Medulla oblongata (tissue), 1 donor: Measurements from ENCODE around the gene RUNX2.
A peak's percentile ranks its signal among the peaks of the same experiment; 100 is the strongest.

Experiments used
- DNase-seq: peaks from one replicate; pipeline ENCODE4 v3.0.0-alpha.2; 2015; ENCODE audit errors: extremely low spot score

Gene RUNX2

DNA sequence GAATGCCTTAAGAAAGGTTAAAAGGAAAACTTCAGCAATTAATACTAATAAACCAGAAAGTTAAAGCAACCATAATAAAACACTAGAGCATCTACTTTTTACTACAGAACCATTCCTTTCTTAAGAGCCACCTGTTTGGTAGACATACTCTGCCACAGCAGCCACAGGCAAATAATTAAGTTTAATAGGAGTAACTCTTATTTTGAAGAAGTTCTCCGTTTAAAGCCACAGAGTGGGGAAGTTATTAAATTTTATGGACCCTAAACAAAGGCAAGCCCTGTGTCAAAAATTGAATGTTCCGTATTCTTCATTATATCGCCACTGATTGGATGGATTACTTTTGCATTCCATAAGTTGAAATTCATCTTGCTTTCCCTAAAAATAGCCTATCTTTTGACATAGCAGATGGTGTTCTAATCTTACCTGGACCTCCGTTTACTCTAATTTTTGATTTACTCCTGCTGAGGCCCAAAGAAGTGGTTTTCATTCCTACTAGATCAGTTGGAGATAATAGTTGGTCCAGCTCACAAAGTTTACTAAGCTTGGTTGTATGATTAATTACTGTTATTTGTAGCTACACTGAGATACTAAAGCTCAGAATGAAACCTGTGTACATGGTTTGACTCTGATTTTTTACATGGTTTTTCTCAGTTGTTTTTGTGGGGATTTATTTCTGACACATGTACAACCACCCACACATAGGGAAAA is 190.0 kb downstream of the RUNX2 start:
- no peak for DNase-seq

DNA sequence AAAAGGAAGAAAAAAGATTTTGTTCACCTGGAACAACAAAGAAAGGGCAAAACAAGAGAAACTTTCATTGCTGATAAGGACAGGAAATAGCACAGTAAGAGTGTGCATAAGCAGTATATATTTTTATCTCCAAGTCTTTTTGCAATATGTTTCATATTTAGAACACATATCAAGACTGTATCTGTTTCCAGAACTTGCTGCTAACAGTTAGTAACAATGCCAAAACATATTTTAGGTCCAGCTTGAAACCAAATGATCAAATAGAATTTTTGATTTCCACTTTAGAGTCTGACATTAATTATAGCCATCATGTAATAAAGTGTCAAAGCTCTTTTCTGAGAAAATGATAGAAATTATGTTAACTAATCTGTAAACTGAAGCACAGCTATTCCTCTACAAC is 193.1 kb downstream of the RUNX2 start:
- no peak for DNase-seq

DNA sequence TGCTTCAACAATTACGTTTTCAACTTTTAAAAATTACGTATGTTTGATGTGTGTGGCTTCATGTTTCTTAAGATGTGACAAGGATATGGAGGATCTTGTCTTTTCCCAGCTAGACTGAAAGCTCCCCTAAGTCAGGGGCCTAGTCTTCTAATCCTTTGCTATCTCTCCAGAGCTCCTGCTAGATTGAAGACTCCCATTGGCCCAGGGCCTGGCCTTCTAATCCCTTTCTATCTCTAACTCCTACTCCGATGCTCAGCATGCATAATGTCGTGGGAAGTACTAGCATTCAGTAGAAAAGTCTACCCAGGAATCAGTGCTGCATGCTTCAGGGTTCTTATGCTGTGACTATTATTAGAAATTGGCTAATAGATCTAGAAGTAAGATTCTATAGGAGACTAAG is 194.4 kb downstream of the RUNX2 start:
- no peak for DNase-seq

DNA sequence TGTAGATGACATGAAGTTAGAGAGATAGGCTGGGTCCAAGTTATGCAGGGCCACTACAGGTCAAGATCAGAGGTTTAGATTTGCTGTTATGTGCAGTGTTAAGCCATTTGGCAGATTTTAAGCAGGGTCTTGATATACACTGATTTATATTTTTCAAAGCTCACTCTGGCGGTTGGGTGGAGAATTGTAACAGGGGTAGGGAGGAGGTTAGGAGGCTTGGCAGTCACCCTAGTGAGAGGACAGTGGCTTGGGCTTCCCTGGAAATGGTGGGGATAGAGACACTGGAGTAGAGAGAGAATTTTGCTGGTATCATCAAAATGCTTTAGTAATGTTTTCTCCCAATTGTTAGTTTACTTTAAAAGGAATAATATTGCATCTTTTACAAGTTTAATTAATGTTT is 199.1 kb downstream of the RUNX2 start:
- DNase-seq = no peak

DNA sequence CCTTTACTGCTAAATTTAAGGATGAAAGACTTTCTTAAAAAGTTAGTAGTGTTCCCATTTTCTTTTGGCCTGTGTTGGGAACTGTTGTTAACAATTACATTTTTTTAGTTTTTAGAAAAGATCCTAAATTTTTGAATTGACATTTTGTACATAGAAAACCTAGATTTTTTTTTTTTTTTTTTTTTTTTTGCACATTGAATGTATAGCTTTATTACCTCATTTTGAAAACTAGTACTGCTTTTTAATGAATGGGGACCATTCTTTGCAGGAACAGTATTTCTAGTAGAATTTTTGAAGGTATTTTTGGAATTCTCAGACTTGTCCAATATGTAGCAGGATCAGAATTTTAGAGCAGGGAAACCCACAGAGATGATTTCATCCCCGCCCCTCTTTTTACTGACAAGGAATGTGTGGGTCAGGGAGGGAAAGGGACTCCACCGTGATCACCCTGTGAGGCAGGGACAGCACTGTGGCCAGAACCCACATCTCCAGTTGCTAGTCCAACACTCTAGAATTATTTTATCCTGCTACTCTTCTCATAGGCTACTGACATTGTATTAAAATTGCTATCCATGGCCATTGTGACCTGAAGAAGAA is 204.0 kb downstream of the RUNX2 start:
- DNase-seq = no peak

DNA sequence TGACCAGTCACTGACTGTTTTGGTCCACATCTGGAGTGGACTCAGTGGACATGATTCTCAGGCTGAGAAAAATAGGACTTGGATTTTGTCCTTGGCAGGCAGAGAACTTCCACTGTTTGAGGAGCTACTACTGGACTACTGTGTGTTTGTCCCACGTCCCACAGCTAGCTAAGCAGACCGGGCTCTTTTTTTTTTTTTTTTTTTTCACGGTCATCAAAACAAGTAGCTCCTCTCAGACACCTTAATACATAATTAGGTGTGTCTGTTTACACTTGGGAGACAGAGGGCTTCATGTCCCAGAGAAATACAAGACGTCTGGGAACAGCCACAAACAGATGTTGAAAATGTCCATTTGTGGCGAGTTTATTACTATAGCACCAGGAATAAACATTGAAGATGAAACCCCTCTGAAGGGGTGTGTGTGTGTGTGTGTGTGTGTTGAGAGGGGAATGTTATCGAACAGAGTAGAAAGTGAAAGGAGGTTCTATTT is 204.6 kb downstream of the RUNX2 start:
- DNase-seq = peak; percentile 14

DNA sequence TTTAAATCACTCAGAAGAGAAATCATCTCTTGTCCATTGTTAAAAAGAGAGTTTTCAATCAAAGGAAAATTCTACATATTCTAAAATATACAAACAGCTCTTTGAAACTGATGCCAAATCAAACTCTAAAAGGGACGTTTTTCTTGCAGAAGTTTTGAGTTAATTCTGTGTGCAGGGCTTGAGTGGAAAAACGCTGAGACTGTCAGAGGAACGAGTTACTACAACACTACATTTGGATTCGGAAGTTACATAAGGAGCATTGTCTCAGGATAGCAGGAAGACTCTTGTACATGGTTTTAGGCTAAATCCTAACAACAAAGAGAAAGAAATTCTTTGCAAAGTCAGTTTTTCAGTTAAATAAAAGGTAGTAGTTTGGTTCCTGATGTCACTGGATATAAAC is 205.3 kb downstream of the RUNX2 start:
- peak; percentile 46 for DNase-seq

DNA sequence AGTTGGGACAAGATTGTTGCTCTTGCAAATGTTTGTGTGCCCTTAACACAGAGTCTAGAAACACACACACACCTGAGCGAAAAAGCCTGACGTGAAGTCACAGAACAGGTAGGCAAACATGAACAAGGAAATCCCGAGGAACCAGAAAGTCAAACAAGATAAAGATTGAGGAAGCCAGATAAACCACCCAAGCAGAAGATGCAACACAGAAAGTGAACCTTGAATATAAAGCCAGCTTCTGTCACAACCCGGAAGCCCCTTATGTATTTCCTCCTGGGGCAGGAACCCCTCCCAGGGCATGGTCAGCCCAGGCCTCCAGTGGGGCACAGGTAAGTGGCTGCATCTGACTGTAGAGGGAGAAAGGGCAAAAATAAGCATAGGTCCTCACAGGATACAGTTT is 207.8 kb downstream of the RUNX2 start:
- DNase-seq = no peak

DNA sequence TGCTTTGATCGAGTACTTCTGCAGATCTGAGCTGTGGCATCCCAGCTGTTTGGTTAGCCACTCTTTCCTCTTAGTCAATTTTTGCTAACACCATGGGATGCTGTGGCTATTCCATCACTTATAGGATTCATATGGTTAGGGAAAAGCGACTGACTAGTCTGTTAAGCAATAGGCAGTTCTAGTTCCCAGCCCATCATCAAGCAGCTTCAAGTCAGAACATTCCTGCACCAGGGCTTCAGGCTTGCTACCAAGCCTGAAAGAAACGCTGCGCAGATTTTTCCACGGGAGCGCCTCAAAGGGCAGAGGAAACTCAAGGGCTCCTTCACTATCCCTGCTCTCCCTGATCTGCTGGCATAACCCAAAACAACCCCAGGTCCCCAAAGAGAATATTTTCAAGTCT is 209.4 kb downstream of the RUNX2 start:
- no peak for DNase-seq

DNA sequence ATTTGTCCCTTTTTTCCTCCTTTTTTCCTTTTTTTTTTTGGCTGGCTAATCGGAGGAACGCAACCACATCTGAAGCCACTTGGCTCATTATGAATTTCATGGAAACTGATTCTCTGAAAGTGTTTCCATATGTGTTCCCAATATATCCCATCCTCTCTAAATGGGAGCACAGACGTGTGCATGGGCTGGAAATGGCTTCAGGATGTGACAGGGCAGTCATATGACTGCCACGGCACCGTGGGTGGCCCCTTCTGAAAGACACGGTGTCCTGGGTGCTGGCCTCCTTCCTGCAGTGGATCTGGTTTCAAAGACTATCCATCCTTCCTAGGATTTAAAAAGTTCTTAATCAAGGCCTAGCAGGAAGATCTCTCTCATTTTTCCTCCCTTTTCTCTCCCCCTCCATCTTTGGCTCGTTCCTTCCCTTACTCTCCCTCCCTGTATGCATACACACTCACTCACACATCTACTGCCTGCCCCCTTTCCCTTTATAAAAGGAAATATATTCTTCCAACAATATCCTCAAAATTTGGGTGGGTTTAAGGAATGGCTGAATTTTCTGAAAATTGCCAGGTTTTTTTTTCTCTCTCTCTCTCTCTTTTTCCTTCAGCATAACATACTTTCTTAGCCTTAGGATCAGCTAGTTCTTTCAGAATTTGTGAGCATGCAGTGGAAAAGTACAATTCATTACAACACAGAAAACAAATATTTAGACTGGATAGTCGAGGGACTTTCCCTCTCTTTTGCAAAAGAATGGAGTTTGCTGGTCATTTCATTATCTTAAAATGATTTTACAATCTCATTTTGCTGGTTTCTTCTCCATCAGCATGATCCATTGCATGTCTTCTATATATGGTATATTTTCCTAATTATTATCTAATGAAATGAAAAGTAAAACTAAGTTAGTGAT is 210.8 kb downstream of the RUNX2 start:
- no peak for DNase-seq

DNA sequence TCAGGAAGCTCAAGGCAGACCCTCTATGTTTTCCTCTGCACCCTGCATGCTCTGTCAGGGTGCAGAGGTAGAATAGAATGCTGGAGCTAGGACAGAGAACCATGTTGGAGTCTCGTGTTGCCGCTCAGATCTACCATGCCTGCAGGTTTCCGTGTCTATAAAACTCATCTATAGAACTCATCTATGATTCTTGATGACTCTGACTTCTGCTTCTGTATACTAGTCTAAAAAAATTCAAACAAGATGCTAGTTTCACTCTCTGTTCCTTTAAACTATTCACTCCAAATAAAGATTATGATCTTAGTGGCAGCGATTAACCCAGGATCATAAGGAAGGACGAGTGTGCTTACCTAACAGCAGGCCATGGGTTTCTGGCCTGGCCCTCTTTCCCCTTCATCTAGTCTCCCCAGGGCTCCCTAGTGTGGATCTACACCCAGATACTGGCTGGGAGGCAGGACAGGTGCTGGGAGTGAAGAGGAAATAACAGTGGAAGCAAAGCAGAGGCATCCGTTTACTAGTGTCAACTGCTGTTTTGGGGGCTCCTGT is 212.3 kb downstream of the RUNX2 start:
- peak; percentile 9 for DNase-seq

DNA sequence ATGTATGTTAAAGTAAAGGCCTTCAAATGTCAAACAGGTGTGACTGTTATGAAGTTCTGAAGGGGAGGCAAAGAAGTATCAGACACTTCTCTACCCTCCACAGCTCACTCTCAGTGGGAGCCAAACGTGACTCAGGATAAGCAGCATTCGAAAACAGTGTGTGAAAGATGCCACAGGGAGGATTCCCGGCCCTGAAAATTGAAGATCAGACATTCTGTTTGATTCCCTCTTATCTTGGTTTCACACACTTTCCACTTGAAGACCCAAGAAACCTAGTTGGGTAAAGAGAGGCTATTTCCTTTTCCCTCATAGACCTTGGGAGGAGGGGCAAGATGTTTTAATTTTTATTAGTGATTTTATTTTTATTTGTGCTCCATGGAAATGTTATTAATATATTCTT is 213.8 kb downstream of the RUNX2 start:
- DNase-seq = no peak

DNA sequence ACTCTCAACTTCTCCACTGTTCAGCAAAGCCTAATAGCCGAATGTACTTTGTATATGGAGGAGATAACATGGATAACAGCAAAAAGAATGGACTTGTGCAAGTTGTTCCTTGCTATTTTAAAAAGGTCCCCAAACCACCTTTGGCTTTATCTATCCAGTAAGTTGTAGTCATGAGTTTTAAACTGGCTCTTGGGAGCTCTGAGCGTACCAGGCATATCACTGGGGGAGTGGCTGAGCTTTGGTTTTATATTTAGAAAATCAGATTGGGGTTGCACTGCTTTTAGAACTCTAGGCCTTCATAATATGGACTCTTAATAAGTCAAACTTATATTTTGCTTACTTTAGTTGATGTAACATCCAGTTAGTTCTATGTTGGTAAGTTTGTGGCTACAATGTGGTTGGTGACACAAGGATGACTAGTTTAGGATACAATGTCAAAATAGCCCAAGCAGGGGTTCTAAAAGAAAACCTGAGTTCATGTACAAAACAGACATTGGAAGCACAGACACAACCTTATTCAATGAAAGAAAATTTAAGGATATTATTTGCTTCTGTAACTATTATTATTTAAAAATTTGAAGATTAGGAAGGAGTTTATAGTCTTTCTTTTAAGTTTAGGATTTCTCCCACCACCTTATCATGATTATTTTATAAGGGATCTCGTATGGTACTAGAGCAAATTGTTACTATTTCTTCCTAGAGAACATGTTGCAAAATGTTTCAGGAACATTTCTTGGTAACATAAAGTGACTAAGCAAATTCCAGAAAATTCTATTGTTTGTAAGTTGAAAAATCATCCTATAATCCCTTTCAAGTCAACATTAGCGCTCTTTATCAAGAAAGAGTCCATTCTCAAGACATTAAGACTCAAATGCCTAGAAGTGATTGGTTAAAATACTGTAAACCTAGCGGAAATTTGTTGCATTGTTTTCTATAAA is 215.4 kb downstream of the RUNX2 start:
- DNase-seq = no peak

DNA sequence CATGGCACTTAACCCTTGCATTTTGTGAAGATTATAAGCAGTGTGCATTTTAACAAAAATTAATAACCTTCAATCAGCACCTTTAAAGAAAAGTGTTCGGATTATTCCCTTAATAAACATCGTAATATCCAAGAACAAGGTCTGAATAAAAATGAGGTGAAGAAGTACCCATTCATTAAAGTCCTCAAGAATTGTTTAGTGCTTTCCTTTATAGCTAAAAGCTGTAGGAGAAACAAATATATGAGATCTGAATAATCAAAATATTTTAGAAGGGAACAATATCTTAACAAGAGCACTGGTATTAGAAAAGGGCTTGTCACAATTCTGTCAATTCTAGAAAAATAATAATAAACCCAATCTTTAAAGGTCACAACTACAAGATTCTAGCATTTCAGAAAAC is 217.3 kb downstream of the RUNX2 start:
- no peak for DNase-seq

DNA sequence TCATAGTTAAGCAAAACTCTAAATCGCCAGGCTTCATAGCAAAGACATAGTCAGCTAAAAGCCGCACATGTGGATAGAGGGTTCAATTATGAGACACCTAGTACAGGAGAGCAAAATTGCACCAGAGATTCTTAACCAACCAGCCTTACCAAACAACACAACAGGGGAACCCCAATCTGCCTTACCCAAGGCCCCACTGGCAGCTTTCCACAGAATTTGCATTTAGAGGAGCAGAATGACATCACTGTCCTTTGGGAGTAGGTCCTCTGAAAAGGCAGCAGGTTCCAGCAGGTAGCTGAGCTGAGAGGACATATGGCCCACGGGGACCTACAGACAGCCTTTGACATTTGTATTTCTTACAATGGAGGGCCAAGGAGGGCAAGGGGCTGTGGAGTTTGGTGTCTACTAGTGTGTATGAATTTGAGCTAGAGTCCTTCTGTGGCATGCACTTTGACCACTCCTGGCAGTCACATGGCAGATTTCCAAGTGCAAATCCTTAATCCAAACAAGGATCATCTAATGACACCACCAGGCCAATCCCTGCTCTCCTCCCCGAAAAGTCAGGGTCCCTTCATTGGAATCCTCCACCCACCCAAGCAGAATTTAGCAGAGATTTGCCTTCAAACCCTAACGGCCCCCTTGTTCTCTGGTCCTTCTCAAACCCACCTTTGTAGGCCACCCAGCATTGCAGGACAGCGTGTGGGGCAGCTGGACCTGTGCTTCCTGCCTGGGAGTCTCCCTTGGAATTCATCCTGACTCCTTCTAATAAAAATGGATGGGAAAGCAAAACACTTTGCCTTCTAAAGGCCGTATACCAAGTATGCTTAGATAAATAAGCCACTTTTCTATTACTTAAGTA is 220.8 kb downstream of the RUNX2 start:
- no peak for DNase-seq

DNA sequence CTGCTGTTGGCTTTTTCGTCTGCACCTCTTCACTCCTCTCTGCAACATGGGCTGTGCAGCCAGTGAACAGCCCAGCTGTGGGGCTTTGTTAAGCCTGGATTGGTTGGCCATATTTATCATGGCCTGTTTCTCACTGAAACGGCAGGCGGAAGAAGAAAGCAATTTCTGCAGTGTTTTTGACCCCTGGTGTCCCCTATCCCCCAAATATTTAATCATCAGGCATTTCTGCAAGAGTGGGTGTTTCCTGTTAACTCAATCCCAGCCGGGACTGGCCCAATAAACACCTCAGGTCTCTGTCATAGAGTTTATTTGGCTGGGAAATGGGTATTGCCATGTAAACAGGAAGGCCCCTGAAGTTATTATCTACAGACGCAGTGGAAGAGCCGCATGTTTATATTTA is 224.4 kb downstream of the RUNX2 start:
- no peak for DNase-seq

DNA sequence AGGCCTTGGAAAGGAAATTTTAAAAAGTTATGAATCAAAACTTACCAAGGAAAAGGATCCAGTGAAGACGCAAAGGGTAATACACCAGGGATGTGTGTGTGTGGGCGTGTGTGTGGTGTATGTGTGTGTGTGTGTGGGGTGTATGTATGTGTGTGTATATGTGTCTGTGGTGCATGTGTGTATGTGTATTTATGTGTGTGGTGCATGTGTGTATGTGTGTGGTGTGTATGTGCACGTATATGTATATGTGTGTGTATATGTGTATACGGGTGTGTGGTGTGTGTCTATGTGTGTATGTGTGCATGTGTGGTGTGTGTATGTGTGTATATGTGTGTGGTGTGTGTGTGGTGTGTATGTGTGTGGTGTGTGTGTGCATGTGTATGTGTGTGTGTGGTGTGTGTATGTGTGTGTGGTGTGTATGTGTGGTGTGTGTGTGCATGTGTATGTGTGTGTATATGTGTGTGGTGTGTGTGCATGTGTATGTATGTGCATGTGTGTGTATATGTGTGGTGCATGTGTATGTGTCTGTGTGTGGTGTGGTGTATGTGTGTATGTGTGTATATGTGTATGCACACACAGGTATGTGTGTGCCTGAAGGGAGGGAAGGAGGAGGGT is 225.7 kb downstream of the RUNX2 start:
- no peak for DNase-seq

DNA sequence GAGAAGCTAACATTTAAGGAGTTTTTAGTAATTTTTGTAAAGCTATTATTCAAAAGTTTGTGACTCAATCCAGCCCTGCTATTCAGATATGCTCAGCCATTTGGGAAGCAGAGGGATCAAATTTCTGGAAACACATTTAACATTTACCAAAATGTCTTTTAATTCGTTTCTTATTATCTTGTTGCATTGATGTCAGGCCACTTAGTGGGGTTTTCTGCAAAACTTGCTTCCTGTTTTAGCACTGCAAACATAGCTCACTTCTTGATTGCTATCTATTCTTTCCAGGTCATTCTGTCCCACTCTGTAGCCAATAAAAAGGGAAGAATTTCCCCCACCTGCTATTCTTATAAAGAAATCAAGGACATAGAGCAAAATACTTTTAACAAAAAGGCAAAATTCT is 226.5 kb downstream of the RUNX2 start:
- no peak for DNase-seq

DNA sequence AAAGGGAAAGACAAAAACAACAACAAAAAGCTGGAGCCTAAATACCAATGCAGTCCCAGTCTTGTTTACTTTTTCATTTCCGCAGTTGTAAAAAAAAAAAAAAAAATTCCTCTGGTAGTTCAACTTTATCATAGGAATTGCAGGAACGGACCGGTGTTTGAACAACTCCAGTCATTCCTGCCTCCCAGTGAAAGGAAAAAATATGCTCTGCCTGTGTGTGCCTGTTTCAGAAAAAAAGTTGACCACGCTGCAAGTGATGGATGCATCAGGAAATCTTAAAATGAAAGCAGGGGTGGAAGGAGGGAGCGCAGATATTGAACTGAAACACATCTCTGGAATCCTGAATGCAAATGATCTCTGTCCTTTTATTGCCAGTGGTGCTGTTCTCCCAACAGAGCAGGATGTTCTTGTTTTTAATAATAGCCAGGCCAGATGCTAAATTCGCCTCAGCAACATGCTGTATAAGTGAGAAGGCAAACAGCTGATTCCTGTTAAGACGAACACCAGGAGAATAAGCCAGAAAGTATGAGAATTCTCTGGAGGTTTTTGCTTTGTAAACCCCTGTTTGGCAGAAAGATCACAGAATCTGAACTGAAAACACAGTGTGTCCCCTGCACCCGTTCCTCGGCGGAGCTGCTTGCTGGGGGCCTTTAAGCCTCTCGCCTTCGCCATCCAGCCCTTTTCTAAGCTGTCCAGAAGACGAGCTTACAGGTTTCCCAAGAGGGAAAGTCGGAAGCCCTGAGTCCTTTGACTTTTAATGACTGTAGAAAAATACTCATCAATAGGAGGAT is 228.0 kb downstream of the RUNX2 start:
- DNase-seq = peak; percentile 18
